H1 (cell line): ENCODE data around the gene SAMD9L. TPM values are rescaled to one million over a fixed set of nuclear protein-coding genes. Genes with fewer than 3 reads are reported as not detected.

Experiments used
- CTCF ChIA-PET: fragments of 300-600 bp; sonication (Branson Sonifier 250); formaldehyde crosslinking; loops from one replicate; lab custom pipeline; 2021; ENCODE audit not compliant: partially characterized antibody; lab: Charles Lee
- POLR2A ChIA-PET: fragments of 300-600 bp; sonication (Branson Sonifier 250); formaldehyde crosslinking; loops from one replicate; lab custom pipeline; 2021; ENCODE audit warnings: inconsistent platforms; ENCODE audit not compliant: partially characterized antibody; lab: Charles Lee
- DNase-seq, 2 experiments: peaks; one replicate each; pipeline versions ENCODE4 v3.0.0 to v3.0.0-alpha.2; 2010 to 2022; ENCODE audit warnings: low spot score in 2 of 2, low read depth in 1 of 2, mixed read lengths in 1 of 2
- FAIRE-seq: peaks from 2 replicates; lab custom pipeline; 2011; peaks lifted over from hg19 to GRCh38; lab: Jason Lieb, UNC
- H2AFZ ChIP-seq: 2 replicates; pipeline ENCODE4 v1.8.1; 2012; ENCODE audit warnings: low read length, inconsistent platforms
- H2AK5ac ChIP-seq: 2 replicates; pipeline ENCODE4 v1.6.1; 2013; ENCODE audit warnings: low read depth, low read length
- H2BK120ac ChIP-seq: replicated peaks from 2 replicates; pipeline ENCODE3; 2013; ENCODE audit warnings: low read depth, low read length, inconsistent platforms
- H2BK12ac ChIP-seq: 2 replicates; pipeline ENCODE4 v1.6.1; 2013; ENCODE audit warnings: low read depth, low read length
- H2BK15ac ChIP-seq: 2 replicates; pipeline ENCODE4 v1.6.1; 2013; ENCODE audit warnings: low read length
- H2BK20ac ChIP-seq: 2 replicates; pipeline ENCODE4 v1.6.1; 2013; ENCODE audit warnings: low read length
- H2BK5ac ChIP-seq: 2 replicates; pipeline ENCODE4 v1.6.1; 2013; ENCODE audit warnings: low read depth, low read length
- H3K14ac ChIP-seq: 2 replicates; pipeline ENCODE4 v1.6.1; 2013; ENCODE audit warnings: inconsistent platforms; ENCODE audit not compliant: insufficient read length
- H3K18ac ChIP-seq: 2 replicates; pipeline ENCODE4 v1.6.1; 2013; ENCODE audit warnings: low read length; ENCODE audit errors: extremely low read depth
- H3K23ac ChIP-seq: 2 replicates; pipeline ENCODE4 v1.6.1; 2013; ENCODE audit warnings: inconsistent platforms; ENCODE audit not compliant: insufficient read length
- H3K23me2 ChIP-seq: 2 replicates; pipeline ENCODE4 v1.6.1; 2013; ENCODE audit warnings: low read depth, low read length
- H3K27ac ChIP-seq: 2 replicates; pipeline ENCODE4 v1.6.1; 2011; ENCODE audit warnings: low read depth, low read length, inconsistent platforms
- H3K27me3 ChIP-seq, 4 experiments: replicated peaks in 1 of 4; 1 replicate in 1 of 4; 2 replicates in 3 of 4; pipeline versions ENCODE4 v1.6.1 to v1.8.1; 2011 to 2013; ENCODE audit warnings: low read length in 3 of 4, mild to moderate bottlenecking in 3 of 4, inconsistent platforms in 2 of 4, mixed read lengths in 2 of 4, moderate library complexity in 1 of 4; ENCODE audit not compliant: control insufficient read depth in 3 of 4, insufficient read depth in 3 of 4; ENCODE audit errors: extremely low read depth in 1 of 4
- H3K36me3 ChIP-seq, 4 experiments: 2 replicates each; pipeline versions ENCODE4 v1.6.1 to v1.8.1; 2011 to 2013; ENCODE audit warnings: mild to moderate bottlenecking in 4 of 4, low read length in 3 of 4, moderate library complexity in 2 of 4, control low read depth in 1 of 4, inconsistent platforms in 1 of 4; ENCODE audit not compliant: insufficient read depth in 4 of 4, control insufficient read depth in 2 of 4
- H3K4ac ChIP-seq: replicated peaks from 2 replicates; pipeline ENCODE3; 2013; ENCODE audit warnings: low read length, low read depth, mixed read lengths, inconsistent platforms; ENCODE audit not compliant: insufficient read length
- H3K4me1 ChIP-seq, 4 experiments: replicated peaks in 1 of 4; 1 replicate in 1 of 4; 2 replicates in 3 of 4; pipeline versions ENCODE4 v1.6.1 to v1.8.1; 2011 to 2013; ENCODE audit warnings: low read length in 3 of 4, inconsistent platforms in 2 of 4, mixed read lengths in 1 of 4; ENCODE audit not compliant: insufficient read depth in 4 of 4, control insufficient read depth in 3 of 4
- H3K4me2 ChIP-seq, 2 experiments: 2 replicates each; pipeline versions ENCODE4 v1.6.1 to v1.8.1; 2011 to 2013; ENCODE audit warnings: low read depth in 2 of 2, low read length in 2 of 2, control low read depth in 1 of 2, inconsistent platforms in 1 of 2, mild to moderate bottlenecking in 1 of 2; ENCODE audit not compliant: insufficient read depth in 1 of 2
- H3K4me3 ChIP-seq, 4 experiments: fragments of 200-600, 300-600 bp in 1 of 4; sonication (generic), shearing (Covaris generic), sonication (Bioruptor Twin) in 1 of 4; 2 replicates each; pipeline versions ENCODE4 v1.5.1 to v1.8.1; 2011 to 2016; ENCODE audit warnings: low read length in 4 of 4, low read depth in 3 of 4, control low read depth in 2 of 4, inconsistent platforms in 2 of 4, mild to moderate bottlenecking in 2 of 4, mixed read lengths in 1 of 4, moderate library complexity in 1 of 4; ENCODE audit not compliant: insufficient read depth in 2 of 4; ENCODE audit errors: extremely low read depth in 1 of 4
- H3K56ac ChIP-seq: replicated peaks from 2 replicates; pipeline ENCODE3; 2013; ENCODE audit warnings: low read depth, mild to moderate bottlenecking, mixed read lengths, low read length, inconsistent platforms; ENCODE audit not compliant: insufficient read length
- H3K79me1 ChIP-seq: 2 replicates; pipeline ENCODE4 v1.6.1; 2013; ENCODE audit warnings: low read depth, low read length, control low read depth
- H3K79me2 ChIP-seq, 2 experiments: 2 replicates each; pipeline versions ENCODE4 v1.6.1 to v1.8.1; 2012 to 2013; ENCODE audit warnings: low read length in 2 of 2, mild to moderate bottlenecking in 2 of 2, inconsistent platforms in 1 of 2; ENCODE audit not compliant: insufficient read depth in 2 of 2, control insufficient read depth in 1 of 2
- H3K9ac ChIP-seq, 4 experiments: replicated peaks in 1 of 4; 1 replicate in 1 of 4; 2 replicates in 3 of 4; pipeline versions ENCODE4 v1.6.1 to v1.8.1; 2011 to 2013; ENCODE audit warnings: low read depth in 3 of 4, low read length in 3 of 4, control low read depth in 2 of 4, mild to moderate bottlenecking in 2 of 4, moderate library complexity in 2 of 4, inconsistent platforms in 1 of 4; ENCODE audit errors: extremely low read depth in 1 of 4
- H3K9me3 ChIP-seq, 2 experiments: 2 replicates each; pipeline versions ENCODE4 v1.6.1 to v1.8.1; 2012 to 2013; ENCODE audit warnings: mild to moderate bottlenecking in 2 of 2, moderate library complexity in 2 of 2, control low read depth in 1 of 2, inconsistent platforms in 1 of 2, low read depth in 1 of 2, low read length in 1 of 2, mixed read lengths in 1 of 2; ENCODE audit not compliant: insufficient read depth in 2 of 2
- H4K20me1 ChIP-seq, 2 experiments: replicated peaks in 1 of 2; 2 replicates each; pipeline versions ENCODE3 to v1.8.1; 2011 to 2013; ENCODE audit warnings: inconsistent platforms in 2 of 2, low read length in 2 of 2, mild to moderate bottlenecking in 1 of 2; ENCODE audit not compliant: insufficient read depth in 2 of 2, control insufficient read depth in 1 of 2
- H4K5ac ChIP-seq: 2 replicates; pipeline ENCODE4 v1.6.1; 2013; ENCODE audit warnings: low read length, low read depth, mixed read lengths, inconsistent platforms; ENCODE audit not compliant: insufficient read length
- H4K8ac ChIP-seq: 2 replicates; pipeline ENCODE4 v1.8.0; 2013; ENCODE audit warnings: mild to moderate bottlenecking, moderate library complexity, low read length, inconsistent platforms; ENCODE audit not compliant: insufficient read depth; ENCODE audit errors: extremely low read depth
- H4K91ac ChIP-seq: replicated peaks from 2 replicates; pipeline ENCODE3; 2013; ENCODE audit warnings: low read length, mixed read lengths, inconsistent platforms; ENCODE audit not compliant: insufficient read length
- BRCA1 ChIP-seq: IDR thresholded peaks from 2 replicates; pipeline ENCODE4 v1.6.1; 2012; ENCODE audit warnings: low read depth, low read length, improper control_type of control experiment
- CHD1 ChIP-seq: IDR thresholded peaks from 2 replicates; pipeline ENCODE4 v1.6.1; 2012; ENCODE audit warnings: low read depth, low read length, improper control_type of control experiment
- HDAC2 ChIP-seq, 2 experiments: fragments of 300-600 bp in 1 of 2; sonication (generic) in 1 of 2; IDR thresholded peaks; 2 replicates each; pipeline ENCODE4 v1.6.1; 2011 to 2012; ENCODE audit warnings: low read depth in 2 of 2, low read length in 2 of 2, mild to moderate bottlenecking in 2 of 2, moderate library complexity in 2 of 2, borderline replicate concordance in 1 of 2, inconsistent platforms in 1 of 2
- KDM4A ChIP-seq: IDR thresholded peaks from one replicate; pipeline ENCODE4 v1.7.1; 2012; ENCODE audit warnings: low read depth, mild to moderate bottlenecking, moderate library complexity, low read length, inconsistent platforms; ENCODE audit not compliant: severe bottlenecking
- POLR2AphosphoS5 ChIP-seq: IDR thresholded peaks from 2 replicates; pipeline ENCODE4 v1.6.1; 2011; ENCODE audit warnings: low read depth, low read length
- RNF2 ChIP-seq: fragments of 200-900, 300-1000 bp; sonication (generic); IDR thresholded peaks from 2 replicates; pipeline ENCODE4 v1.7.1; 2016; ENCODE audit warnings: borderline replicate concordance, low read depth, mild to moderate bottlenecking, antibody characterized with exemption, low read length; ENCODE audit not compliant: poor library complexity, severe bottlenecking; ENCODE audit errors: missing control alignments
- YY1 ChIP-seq: IDR thresholded peaks from 2 replicates; pipeline ENCODE4 v1.6.1; 2011; ENCODE audit warnings: low read depth, mild to moderate bottlenecking, low read length
- WGBS, 2 experiments: shearing (Covaris generic) in 1 of 2; methylation state at CpG; one replicate each; pipeline versions ENCODE4 v1.1.6 to v1.1.7; 2013 to 2015; ENCODE audit warnings: low lambda C conversion rate in 2 of 2, mixed read lengths in 2 of 2, inconsistent platforms in 1 of 2, low coverage in 1 of 2, missing lambda C conversion rate in 1 of 2; ENCODE audit not compliant: insufficient replicate concordance in 2 of 2, insufficient coverage in 1 of 2, insufficient read length in 1 of 2; ENCODE audit errors: extremely low coverage in 1 of 2, missing lambda C conversion rate in 1 of 2; 5-methylcytosine and 5-hydroxymethylcytosine counted together
- polyA plus RNA-seq, 7 experiments: library from polyadenylated mRNA; depleted of rRNA in 3 of 7; stranded (reverse) in 5 of 7; unstranded in 2 of 7; fragments of >200 nt in 5 of 7; fragments of 200-250 nt in 2 of 7; gene quantifications; 1 replicate in 5 of 7; 2 replicates in 1 of 7; 4 replicates in 1 of 7; pipeline versions ENCODE4 v1.2.1 to v1.2.3, GENCODE V29; 2011 to 2013; ENCODE audit warnings: missing spikeins in 2 of 7, mixed read lengths in 2 of 7
- total RNA-seq: library from RNA; stranded (reverse); fragmentation: NEBNext Ultra II Directional; extraction: Animal tissue kit (Norgen Biotek cat#: 25700); gene quantifications from 2 replicates; pipeline ENCODE4 v1.2.1, GENCODE V29; 2021

SAMD9L gene
- total and polyA plus RNA-seq, 2 of the 8 experiments (the other 6 are each of a cell fraction or from before 2014, with no cell fraction given): not detected

- H3K4me3 ChIP-seq: no peak overlapping the region
- H2BK120ac ChIP-seq: no peak overlapping the region
- no peak overlapping the region for H4K5ac ChIP-seq
- no peak for DNase-seq
- no peaks in the 10 kb centered on the region for H3K4me1 ChIP-seq
- no peaks in the 10 kb centered on the region for H4K20me1 ChIP-seq
- H2BK20ac ChIP-seq: no peak overlapping the region
- no peaks in the 10 kb centered on the region for H3K79me1 ChIP-seq
- H2BK15ac ChIP-seq: no peak overlapping the region
- WGBS, 2 experiments: 89% methylated on average over 2 of the region's 2 CpGs; no CpG with 5 or more reads in 1 of the 2 experiments
- TF ChIP-seq POLR2AphosphoS5 (no peak), KDM4A (no peak), HDAC2 (IDR thresholded peaks at IDR 0.05; ENCODE audit: borderline replicate concordance in 1 of 2, low read depth in 2 of 2, low read length in 2 of 2) (no peak), BRCA1 (no peak), YY1 (no peak), RNF2 (no peak), CHD1 (no peak)
- TF ChIP-seq, all 59 proteins: peak for 0
- CTCF ChIA-PET: interaction anchor here (1.1 to 1.2 kb wide), 2 partner anchors 12 to 355 kb away, joined by 3 read pairs; no protein-coding TSS in a partner anchor
- H3K18ac ChIP-seq: no peak overlapping the region
- H2BK5ac ChIP-seq: no peak overlapping the region
- POLR2A ChIA-PET: no interaction called here
- H4K91ac ChIP-seq: no peak overlapping the region
- no peaks in the 10 kb centered on the region for H3K23me2 ChIP-seq
- H3K27me3 ChIP-seq: no peaks in the 10 kb centered on the region
- no peaks in the 10 kb centered on the region for H3K9me3 ChIP-seq
- H2AFZ ChIP-seq: no peak overlapping the region
- no peak overlapping the region for H2AK5ac ChIP-seq
- H2BK12ac ChIP-seq: no peak overlapping the region
- H3K4me2 ChIP-seq: no peak overlapping the region
- H3K4ac ChIP-seq: no peak overlapping the region
- no peak overlapping the region for H3K27ac ChIP-seq
- no peak overlapping the region for H4K8ac ChIP-seq
- H3K14ac ChIP-seq: no peak overlapping the region
- no peak overlapping the region for H3K23ac ChIP-seq
- no peak overlapping the region for H3K9ac ChIP-seq
- H3K36me3 ChIP-seq: no peaks in the 10 kb centered on the region
- no peak overlapping the region for H3K56ac ChIP-seq
- FAIRE-seq: no peak
- no peaks in the 10 kb centered on the region for H3K79me2 ChIP-seq
Observed at GRCh38 chr7:93196336-93196735, 48.2 kb upstream of the SAMD9L start.
